ENCODE data around the gene TC2N. TPM values are rescaled to one million over a fixed set of nuclear protein-coding genes. Genes with fewer than 3 reads are reported as not detected.

Gene TC2N
- polyA plus RNA-seq, 1 donor from 2014 or later = 8.9 TPM

DNA sequence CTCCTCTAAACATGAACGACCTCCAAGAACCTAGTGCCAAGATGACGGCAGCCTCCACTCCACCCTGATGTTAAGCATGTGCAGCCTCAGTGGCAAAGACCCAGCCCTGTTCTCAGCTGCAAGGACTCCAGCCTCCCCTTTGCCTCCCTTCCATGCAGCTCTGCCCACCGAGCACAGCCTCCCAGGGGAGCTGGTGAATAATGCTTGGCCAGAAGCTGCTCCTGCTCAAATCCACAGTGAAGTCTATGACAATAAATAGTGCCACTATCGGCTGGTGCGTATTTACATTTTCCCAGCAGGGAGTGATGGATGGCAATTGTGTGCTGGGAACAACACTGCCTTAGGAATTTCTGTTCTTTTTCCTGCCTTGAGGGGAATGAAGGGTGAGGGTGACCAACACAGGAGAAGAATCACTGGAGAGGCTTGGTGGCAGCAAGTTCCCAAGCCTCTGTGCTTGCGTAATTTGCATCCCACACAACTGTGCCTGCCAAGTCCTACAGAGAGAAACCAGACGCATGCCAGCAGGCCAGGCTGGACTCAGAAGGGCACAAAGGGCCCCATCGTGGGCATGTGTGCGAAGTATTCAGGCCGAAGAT, 29.9 kb upstream of the TC2N start:
- Mint-ChIP-seq H3K4me3 (no peak overlapping the region), H3K27me3 (peaks cover 7% of the 10 kb centered on the region), H3K4me1 (peaks cover 0 to 6% (median 1%) of the 10 kb centered on the region in 3 donors), H3K36me3 (peaks cover 5% of the 10 kb centered on the region), H3K27ac (no peak overlapping the region), H3K9me3 (peaks cover 0 to 2% (median 0%) of the 10 kb centered on the region in 3 donors)

GRCh38 chr14:91896419-91896818, 29.1 kb upstream of the TC2N start:
- H3K36me3 Mint-ChIP-seq = peaks cover 5% of the 10 kb centered on the region
- H3K27me3 Mint-ChIP-seq = peaks cover 7% of the 10 kb centered on the region
- peak overlapping the region in 1 of 4 donors; percentile 44 for H3K4me3 Mint-ChIP-seq
- peaks cover 0 to 2% (median 0%) of the 10 kb centered on the region in 3 donors for H3K9me3 Mint-ChIP-seq
- H3K4me1 Mint-ChIP-seq = peaks cover 0 to 6% (median 1%) of the 10 kb centered on the region in 3 donors
- no peak overlapping the region for H3K27ac Mint-ChIP-seq

DNA sequence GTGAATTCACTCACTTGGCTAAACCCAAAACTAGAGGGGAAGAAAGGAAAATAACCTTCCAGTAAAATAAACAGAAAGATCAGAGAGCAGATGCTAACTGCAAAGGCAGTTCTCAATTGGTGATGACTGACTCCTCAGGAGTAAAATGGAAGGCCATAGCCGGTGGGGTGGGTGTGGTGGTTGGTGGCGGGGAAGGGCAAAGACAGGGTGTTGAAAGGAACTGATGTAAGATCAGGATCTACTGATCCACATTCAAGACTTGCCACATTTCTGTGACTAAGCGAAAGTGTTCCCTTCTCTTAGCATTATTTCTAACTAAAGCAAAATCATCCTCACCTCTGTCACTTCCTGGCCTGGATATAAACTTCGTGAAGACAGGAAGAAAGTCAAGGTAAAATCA, 26.3 kb upstream of the TC2N start:
- Mint-ChIP-seq H3K27me3 (peaks cover 7% of the 10 kb centered on the region), H3K9me3 (peaks cover 0 to 2% (median 0%) of the 10 kb centered on the region in 3 donors), H3K27ac (no peak overlapping the region), H3K4me1 (peaks cover 0 to 8% (median 1%) of the 10 kb centered on the region in 3 donors), H3K36me3 (peaks cover 5% of the 10 kb centered on the region), H3K4me3 (no peak overlapping the region)

DNA sequence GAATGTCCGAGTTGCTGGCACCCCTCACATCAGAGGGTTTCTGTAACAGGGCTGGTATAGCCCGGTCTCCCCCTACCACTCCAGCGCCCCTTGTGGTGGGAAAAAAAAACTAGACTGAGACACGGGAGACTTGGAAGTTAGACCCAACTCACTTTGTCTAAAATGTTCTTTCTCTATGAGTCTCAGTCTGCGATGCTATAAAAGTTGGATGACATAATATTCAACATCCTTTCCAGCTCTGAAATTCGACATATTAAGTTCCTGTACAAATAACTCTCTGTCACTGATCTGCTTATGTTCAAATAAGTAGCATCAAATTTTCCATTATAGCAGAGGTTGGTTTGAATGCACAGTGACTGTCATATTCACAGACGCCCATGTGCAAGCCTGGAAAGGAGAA, 25.7 kb upstream of the TC2N start:
- Mint-ChIP-seq H3K4me3 (no peak overlapping the region), H3K9me3 (peaks cover 0 to 2% (median 0%) of the 10 kb centered on the region in 3 donors), H3K27me3 (peaks cover 7% of the 10 kb centered on the region), H3K27ac (no peak overlapping the region), H3K36me3 (peaks cover 5% of the 10 kb centered on the region), H3K4me1 (peaks cover 0 to 8% (median 1%) of the 10 kb centered on the region in 3 donors)

DNA sequence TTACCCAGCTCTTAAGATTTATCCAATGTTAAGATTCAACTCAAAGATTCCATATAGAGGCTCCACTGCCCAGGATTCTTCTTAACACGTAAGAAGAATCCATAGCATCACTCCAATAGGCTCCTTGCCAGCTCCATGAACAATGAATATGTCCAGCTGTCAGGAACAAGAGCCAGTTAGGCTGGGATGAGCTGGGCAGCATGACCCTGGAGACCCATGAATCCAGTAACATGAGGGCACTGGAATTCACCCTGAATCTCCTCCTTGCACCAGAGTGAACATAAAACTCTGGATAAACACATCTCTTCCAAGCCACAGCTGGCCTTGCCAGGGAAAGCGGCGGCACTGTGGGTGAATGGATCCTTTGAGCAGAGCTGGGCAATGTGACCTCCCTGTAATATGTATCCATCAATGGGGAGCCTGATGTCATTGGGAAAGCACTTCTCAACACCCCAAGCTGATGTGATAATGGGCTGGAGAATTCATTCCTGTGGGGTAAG, 24.4 kb upstream of the TC2N start:
- peaks cover 0 to 8% (median 1%) of the 10 kb centered on the region in 3 donors for H3K4me1 Mint-ChIP-seq
- no peak overlapping the region for H3K27ac Mint-ChIP-seq
- peaks cover 3% of the 10 kb centered on the region for H3K27me3 Mint-ChIP-seq
- peaks cover 0 to 2% (median 0%) of the 10 kb centered on the region in 3 donors for H3K9me3 Mint-ChIP-seq
- peaks cover 2% of the 10 kb centered on the region for H3K36me3 Mint-ChIP-seq
- H3K4me3 Mint-ChIP-seq = no peak overlapping the region

GRCh38 chr14:91891101-91891500, 23.8 kb upstream of the TC2N start:
- Mint-ChIP-seq H3K36me3 (no peaks in the 10 kb centered on the region), H3K4me3 (no peak overlapping the region), H3K27me3 (peaks cover 3% of the 10 kb centered on the region), H3K27ac (no peak overlapping the region), H3K9me3 (peaks cover 0 to 2% (median 0%) of the 10 kb centered on the region in 3 donors), H3K4me1 (peaks cover 0 to 6% (median 0%) of the 10 kb centered on the region in 3 donors)

DNA sequence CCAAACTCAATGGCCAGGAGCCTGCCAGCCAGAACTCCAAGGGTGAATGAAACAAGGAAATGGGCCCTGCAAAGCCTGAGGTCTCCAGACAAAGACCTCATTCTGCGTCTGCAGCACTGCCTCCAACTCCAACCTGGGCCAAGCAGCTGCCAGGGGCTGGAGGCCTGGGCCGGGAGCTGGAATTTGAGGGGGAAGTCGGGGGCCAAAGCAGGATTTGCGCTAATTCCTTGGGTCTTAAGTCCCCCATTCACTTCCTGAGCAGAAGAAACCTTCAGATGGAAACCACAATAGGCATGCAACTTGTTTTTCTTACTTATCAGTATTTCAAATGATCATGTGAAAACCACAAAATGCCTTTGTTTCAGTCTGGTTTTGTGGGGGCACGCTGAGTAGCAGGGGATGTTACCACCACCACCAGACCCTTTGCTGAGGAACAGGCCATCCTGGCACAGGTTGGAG, 23.0 kb upstream of the TC2N start:
- H3K4me1 Mint-ChIP-seq = peaks cover 0 to 4% (median 0%) of the 10 kb centered on the region in 3 donors
- no peak overlapping the region for H3K27ac Mint-ChIP-seq
- no peaks in the 10 kb centered on the region for H3K9me3 Mint-ChIP-seq
- H3K27me3 Mint-ChIP-seq = no peaks in the 10 kb centered on the region
- H3K36me3 Mint-ChIP-seq = no peaks in the 10 kb centered on the region
- no peak overlapping the region for H3K4me3 Mint-ChIP-seq

- Mint-ChIP-seq H3K27me3 (no peaks in the 10 kb centered on the region), H3K27ac (no peak overlapping the region), H3K9me3 (no peaks in the 10 kb centered on the region), H3K4me3 (no peak overlapping the region), H3K36me3 (no peaks in the 10 kb centered on the region), H3K4me1 (peaks cover 0 to 4% (median 0%) of the 10 kb centered on the region in 3 donors)
These were observed 22.3 kb upstream of the TC2N start for GRCh38 chr14:91889477-91890211.

- no peaks in the 10 kb centered on the region for H3K9me3 Mint-ChIP-seq
- no peak overlapping the region for H3K27ac Mint-ChIP-seq
- no peaks in the 10 kb centered on the region for H3K27me3 Mint-ChIP-seq
- H3K4me3 Mint-ChIP-seq = no peak overlapping the region
- H3K36me3 Mint-ChIP-seq = no peaks in the 10 kb centered on the region
- H3K4me1 Mint-ChIP-seq = peaks cover 0 to 4% (median 0%) of the 10 kb centered on the region in 3 donors
These were observed 21.5 kb upstream of the TC2N start for GRCh38 chr14:91888641-91889476.

DNA sequence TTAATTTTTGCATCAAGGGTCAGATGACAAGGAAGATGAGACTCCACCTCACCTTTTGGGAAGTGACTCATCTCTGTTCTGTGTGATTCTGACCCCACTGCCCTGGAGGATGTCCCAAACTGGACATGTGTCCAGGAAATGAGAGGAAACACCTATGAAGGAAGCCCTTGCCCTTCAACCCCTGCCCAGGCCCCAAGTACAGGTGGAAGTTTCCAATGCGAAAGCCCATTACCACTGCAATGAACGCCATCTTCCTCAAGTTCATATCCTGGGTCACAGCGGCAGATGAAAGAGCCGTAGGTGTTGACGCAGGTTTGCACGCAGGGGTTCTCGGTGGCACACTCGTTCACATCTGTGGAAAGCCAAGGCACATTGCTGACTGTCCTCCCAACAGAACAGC, 19.6 kb upstream of the TC2N start:
- Mint-ChIP-seq H3K4me3 (no peak overlapping the region), H3K4me1 (peaks cover 0 to 2% (median 2%) of the 10 kb centered on the region in 3 donors), H3K36me3 (no peaks in the 10 kb centered on the region), H3K27me3 (no peaks in the 10 kb centered on the region), H3K9me3 (no peaks in the 10 kb centered on the region), H3K27ac (peak overlapping the region in 1 of 3 donors; percentile 68)

DNA sequence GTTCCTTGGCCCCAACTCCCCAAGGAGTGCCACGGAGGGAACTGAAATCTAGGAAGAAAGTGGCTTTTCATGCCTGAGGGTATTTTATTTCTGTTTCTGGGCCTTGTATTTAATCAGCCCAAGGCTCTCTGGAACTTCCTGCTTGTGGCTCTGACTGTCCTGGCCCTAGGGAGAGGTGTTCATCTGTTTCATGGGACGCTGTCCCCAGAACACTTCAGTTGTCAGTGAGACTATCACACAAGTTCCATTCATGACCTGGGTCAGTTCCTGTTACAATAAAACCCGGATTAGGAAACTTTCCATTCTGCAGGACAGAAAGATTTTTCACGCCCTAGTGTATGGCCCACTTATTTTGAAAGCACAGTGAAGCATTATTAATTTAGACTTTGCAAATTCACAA, 18.5 kb upstream of the TC2N start:
- no peak overlapping the region for H3K27ac Mint-ChIP-seq
- peaks cover 0 to 5% (median 2%) of the 10 kb centered on the region in 3 donors for H3K4me1 Mint-ChIP-seq

DNA sequence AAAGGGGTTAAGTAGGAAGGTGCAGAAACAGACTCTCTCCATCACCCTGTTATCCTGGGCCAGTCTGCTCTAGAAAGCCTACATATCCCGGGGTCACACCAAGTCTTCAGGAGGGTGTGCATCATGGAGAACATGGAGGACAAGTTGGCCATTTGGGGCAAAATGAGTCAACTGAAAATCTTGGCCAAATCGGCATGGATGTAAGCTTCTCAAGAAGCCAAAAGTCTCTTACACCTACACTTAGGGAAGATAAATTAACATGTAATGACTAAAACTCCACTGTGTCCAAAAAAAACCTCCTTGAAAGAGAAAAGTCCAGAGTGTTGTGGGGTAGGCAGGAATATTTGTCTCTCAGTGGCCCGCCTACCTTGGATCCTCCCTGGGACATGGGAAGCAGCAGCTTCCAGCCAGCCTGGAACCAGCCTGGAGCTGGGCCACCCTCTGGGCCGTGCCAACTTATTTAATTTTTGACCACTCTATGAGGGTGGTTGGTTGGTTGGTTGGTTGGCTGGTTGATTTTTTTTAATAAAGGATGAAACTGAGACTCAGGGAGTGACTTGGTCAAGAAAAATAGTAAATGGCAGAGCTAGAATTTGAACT, 17.9 kb upstream of the TC2N start:
- Mint-ChIP-seq H3K27ac (no peak overlapping the region), H3K9me3 (no peaks in the 10 kb centered on the region), H3K36me3 (no peaks in the 10 kb centered on the region), H3K27me3 (no peaks in the 10 kb centered on the region), H3K4me3 (no peak overlapping the region), H3K4me1 (peaks cover 0 to 7% (median 2%) of the 10 kb centered on the region in 3 donors)

More for the DNA sequence above, 18.5 kb upstream of the TC2N start:
- Mint-ChIP-seq H3K36me3 (no peaks in the 10 kb centered on the region), H3K27me3 (no peaks in the 10 kb centered on the region), H3K9me3 (no peaks in the 10 kb centered on the region), H3K4me3 (no peak overlapping the region)

- Mint-ChIP-seq H3K27ac (no peak overlapping the region), H3K9me3 (no peaks in the 10 kb centered on the region), H3K4me1 (peaks cover 0 to 7% (median 2%) of the 10 kb centered on the region in 3 donors), H3K27me3 (no peaks in the 10 kb centered on the region), H3K4me3 (no peak overlapping the region), H3K36me3 (no peaks in the 10 kb centered on the region)
These were observed 17.3 kb upstream of the TC2N start for GRCh38 chr14:91884664-91885063.

GRCh38 chr14:91883753-91884152, 16.4 kb upstream of the TC2N start:
- H3K4me3 Mint-ChIP-seq = no peak overlapping the region
- no peak overlapping the region for H3K27ac Mint-ChIP-seq
- H3K4me1 Mint-ChIP-seq = peaks cover 0 to 9% (median 0%) of the 10 kb centered on the region in 3 donors
- H3K9me3 Mint-ChIP-seq = no peaks in the 10 kb centered on the region
- H3K27me3 Mint-ChIP-seq = no peaks in the 10 kb centered on the region
- no peaks in the 10 kb centered on the region for H3K36me3 Mint-ChIP-seq
